SK-N-SH (cell line): Measurements from ENCODE around the gene ESRRA. TPM values are rescaled to one million over a fixed set of nuclear protein-coding genes. Genes with fewer than 3 reads are reported as not detected.
A peak's percentile ranks its signal among the peaks of the same experiment; 100 is the strongest.
"Not testable (repeated sequence)": the region's sequence is repeated elsewhere in the genome, so short reads cannot be mapped to it uniquely, and the experiment has no call there.

Source experiments
- CTCF ChIA-PET: fragments of 300-600, 350-600 bp; formaldehyde crosslinking; extraction: SDS; loops from one replicate; lab custom pipeline; 2021; lab: Yijun Ruan, JAX
- POLR2A ChIA-PET: fragments of 350-600 bp; sonication (Branson Sonifier 250); formaldehyde crosslinking; extraction: SDS; loops from one replicate; lab custom pipeline; 2020; ENCODE audit warnings: antibody characterized with exemption, inconsistent platforms; lab: Yijun Ruan, JAX
- DNase-seq: peaks from one replicate; pipeline ENCODE4 v3.0.0; 2012
- H2AFZ ChIP-seq: fragments of 200-600 bp; sonication (generic); 2 replicates; pipeline ENCODE4 v1.8.1; 2016; ENCODE audit warnings: antibody characterized with exemption, mild to moderate bottlenecking, low read depth
- H3F3A ChIP-seq: fragments of 200-600 bp; sonication (generic); replicated peaks from 2 replicates; pipeline ENCODE3; 2016; ENCODE audit warnings: antibody characterized with exemption, mild to moderate bottlenecking; ENCODE audit not compliant: insufficient read depth
- H3K27ac ChIP-seq, 2 experiments: fragments of 200-500 bp in 1 of 2; fragments of 200-600 bp in 1 of 2; sonication (Bioruptor generic) in 1 of 2; sonication (generic), shearing (Covaris generic) in 1 of 2; 2 replicates each; pipeline versions ENCODE4 v1.5.1 to v1.6.1; 2014 to 2016; ENCODE audit warnings: low read depth in 2 of 2, inconsistent platforms in 1 of 2, low read length in 1 of 2, mild to moderate bottlenecking in 1 of 2, mixed read lengths in 1 of 2
- H3K27me3 ChIP-seq: fragments of 200-600 bp; sonication (generic), shearing (Covaris generic); 2 replicates; pipeline ENCODE4 v1.6.1; 2016; ENCODE audit warnings: mixed run types; ENCODE audit not compliant: insufficient read depth
- H3K36me3 ChIP-seq, 2 experiments: fragments of 200-500 bp in 1 of 2; fragments of 200-600 bp in 1 of 2; sonication (Bioruptor generic) in 1 of 2; sonication (generic) in 1 of 2; replicated peaks in 1 of 2; 2 replicates each; pipeline versions ENCODE3 to v1.5.1; 2014 to 2016; ENCODE audit warnings: low read length in 1 of 2, mild to moderate bottlenecking in 1 of 2; ENCODE audit not compliant: insufficient read depth in 2 of 2, control insufficient read depth in 1 of 2
- H3K4me1 ChIP-seq, 2 experiments: fragments of 200-500 bp in 1 of 2; fragments of 200-600 bp in 1 of 2; sonication (Bioruptor generic) in 1 of 2; sonication (generic), shearing (Covaris generic) in 1 of 2; 2 replicates each; pipeline versions ENCODE4 v1.5.1 to v1.6.1; 2014 to 2016; ENCODE audit warnings: low read depth in 1 of 2, low read length in 1 of 2, mixed run types in 1 of 2; ENCODE audit not compliant: insufficient read depth in 2 of 2, control insufficient read depth in 1 of 2
- H3K4me2 ChIP-seq: fragments of 200-600 bp; sonication (generic), shearing (Covaris generic); 2 replicates; pipeline ENCODE4 v1.6.1; 2017; ENCODE audit warnings: mixed run types
- H3K4me3 ChIP-seq, 2 experiments: fragments of 200-500 bp in 1 of 2; fragments of 200-600 bp in 1 of 2; sonication (Bioruptor generic) in 1 of 2; sonication (generic), shearing (Covaris generic) in 1 of 2; 2 replicates each; pipeline versions ENCODE4 v1.5.1 to v1.8.1; 2014 to 2016; ENCODE audit warnings: low read depth in 2 of 2, inconsistent platforms in 1 of 2, low read length in 1 of 2, mild to moderate bottlenecking in 1 of 2, mixed read lengths in 1 of 2, moderate library complexity in 1 of 2
- H3K79me2 ChIP-seq: fragments of 200-600 bp; sonication (generic); 2 replicates; pipeline ENCODE4 v1.8.1; 2017; ENCODE audit warnings: mild to moderate bottlenecking; ENCODE audit not compliant: insufficient read depth
- H3K9ac ChIP-seq: fragments of 200-600 bp; sonication (generic); 2 replicates; pipeline ENCODE4 v1.6.1; 2017; ENCODE audit warnings: mixed run types
- H3K9me2 ChIP-seq: fragments of 200-600 bp; sonication (generic); 2 replicates; pipeline ENCODE4 v1.6.1; 2017; ENCODE audit warnings: mixed run types
- H3K9me3 ChIP-seq: fragments of 200-600 bp; sonication (generic); 2 replicates; pipeline ENCODE4 v1.6.1; 2017; ENCODE audit warnings: mixed run types, mild to moderate bottlenecking, moderate library complexity
- H4K20me1 ChIP-seq: fragments of 200-600 bp; sonication (generic); 2 replicates; pipeline ENCODE4 v1.6.1; 2017; ENCODE audit warnings: mild to moderate bottlenecking, mixed run types; ENCODE audit not compliant: insufficient read depth
- NRF1 ChIP-seq: IDR thresholded peaks from 2 replicates; pipeline ENCODE4 v1.6.1; 2012; ENCODE audit warnings: low read depth, mild to moderate bottlenecking, low read length
- RAD21 ChIP-seq: IDR thresholded peaks from 2 replicates; pipeline ENCODE4 v1.6.1; 2012; ENCODE audit warnings: mild to moderate bottlenecking, low read length
- RCOR1 ChIP-seq: fragments of 150-350 bp; IDR thresholded peaks from 2 replicates; pipeline ENCODE4 v1.6.1; 2017; ENCODE audit warnings: antibody characterized with exemption, low read length
- REST ChIP-seq: IDR thresholded peaks from 2 replicates; pipeline ENCODE4 v1.6.1; 2012; ENCODE audit warnings: mild to moderate bottlenecking, low read depth, low read length, moderate library complexity
- USF2 ChIP-seq: fragments of 150-350 bp; IDR thresholded peaks from 2 replicates; pipeline ENCODE4 v1.6.1; 2017; ENCODE audit warnings: antibody characterized with exemption, low read length, low read depth, borderline replicate concordance
- WGBS: methylation state at CpG from one replicate; pipeline ENCODE4 v1.1.6; 2017; ENCODE audit warnings: low lambda C conversion rate; 5-methylcytosine and 5-hydroxymethylcytosine counted together
- polyA plus RNA-seq, 3 experiments: library from polyadenylated mRNA; depleted of rRNA; stranded (reverse); fragments of >200 nt; gene quantifications; 2 replicates each; pipeline ENCODE4 v1.2.3, GENCODE V29; 2012
- TF ChIP-seq, protein P1 (sequence below): IDR thresholded peaks from 2 replicates; pipeline ENCODE4 v1.4.0; 2012; ENCODE audit warnings: low read depth

The ESRRA gene
- polyA plus RNA-seq, 1 of the 3 experiments (the other 2 are of a cell fraction) = 27.8 TPM

GRCh38 chr11:64314805-64315561 is 9.7 kb downstream of the ESRRA start:
- no peaks in the 10 kb centered on the region for H3K27me3 ChIP-seq
- H3K4me2 ChIP-seq = no peak overlapping the region
- H3K36me3 ChIP-seq = peaks cover 0 to 20% of the 10 kb centered on the region in 2 experiments
- H3K27ac ChIP-seq = no peak overlapping the region
- no peak overlapping the region for H2AFZ ChIP-seq
- peaks cover 35% of the 10 kb centered on the region for H3K79me2 ChIP-seq
- H3K9me2 ChIP-seq = no peaks in the 10 kb centered on the region
- peaks cover 6% of the 10 kb centered on the region for H3F3A ChIP-seq
- no peaks in the 10 kb centered on the region for H3K9me3 ChIP-seq
- H4K20me1 ChIP-seq = no peaks in the 10 kb centered on the region
- WGBS = 89% methylated on average over 15 of the region's 24 CpGs
- POLR2A ChIA-PET = no interaction called here
- peaks cover 0 to 15% of the 10 kb centered on the region in 2 experiments; a peak in 2 of 4 replicates for H3K4me1 ChIP-seq
- H3K4me3 ChIP-seq = no peak overlapping the region
- H3K9ac ChIP-seq = no peak overlapping the region
- CTCF ChIA-PET = interaction anchor here (0.7 to 1.9 kb wide), 2 partner anchors 10 to 26 kb away, joined by 3 to 7 read pairs; partner anchors contain the start of gene ESRRA
- DNase-seq = no peak
- no peak for TF ChIP-seq NRF1
- TF ChIP-seq RAD21 = no peak
- TF ChIP-seq, protein P1, sequence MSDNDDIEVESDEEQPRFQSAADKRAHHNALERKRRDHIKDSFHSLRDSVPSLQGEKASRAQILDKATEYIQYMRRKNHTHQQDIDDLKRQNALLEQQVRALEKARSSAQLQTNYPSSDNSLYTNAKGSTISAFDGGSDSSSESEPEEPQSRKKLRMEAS = no peak
- TF ChIP-seq REST = no peak
- TF ChIP-seq RCOR1 = no peak
- no peak for TF ChIP-seq USF2

DNA sequence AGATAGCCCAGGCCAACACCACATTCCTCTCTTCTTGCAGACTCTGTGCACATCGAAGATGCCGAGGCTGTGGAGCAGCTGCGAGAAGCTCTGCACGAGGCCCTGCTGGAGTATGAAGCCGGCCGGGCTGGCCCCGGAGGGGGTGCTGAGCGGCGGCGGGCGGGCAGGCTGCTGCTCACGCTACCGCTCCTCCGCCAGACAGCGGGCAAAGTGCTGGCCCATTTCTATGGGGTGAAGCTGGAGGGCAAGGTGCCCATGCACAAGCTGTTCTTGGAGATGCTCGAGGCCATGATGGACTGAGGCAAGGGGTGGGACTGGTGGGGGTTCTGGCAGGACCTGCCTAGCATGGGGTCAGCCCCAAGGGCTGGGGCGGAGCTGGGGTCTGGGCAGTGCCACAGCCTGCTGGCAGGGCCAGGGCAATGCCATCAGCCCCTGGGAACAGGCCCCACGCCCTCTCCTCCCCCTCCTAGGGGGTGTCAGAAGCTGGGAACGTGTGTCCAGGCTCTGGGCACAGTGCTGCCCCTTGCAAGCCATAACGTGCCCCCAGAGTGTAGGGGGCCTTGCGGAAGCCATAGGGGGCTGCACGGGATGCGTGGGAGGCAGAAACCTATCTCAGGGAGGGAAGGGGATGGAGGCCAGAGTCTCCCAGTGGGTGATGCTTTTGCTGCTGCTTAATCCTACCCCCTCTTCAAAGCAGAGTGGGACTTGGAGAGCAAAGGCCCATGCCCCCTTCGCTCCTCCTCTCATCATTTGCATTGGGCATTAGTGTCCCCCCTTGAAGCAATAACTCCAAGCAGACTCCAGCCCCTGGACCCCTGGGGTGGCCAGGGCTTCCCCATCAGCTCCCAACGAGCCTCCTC is 10.6 kb downstream of the ESRRA start:
- peaks cover 0 to 15% of the 10 kb centered on the region in 2 experiments; a peak in 2 of 4 replicates for H3K4me1 ChIP-seq
- CTCF ChIA-PET = interaction anchor here (1.8 to 3.0 kb wide), 4 partner anchors 11 to 39 kb away, joined by 5 to 27 read pairs (median 6); partner anchors contain the start of gene ESRRA
- H3K4me3 ChIP-seq = peak overlapping the region; percentile 70 to 98
- not testable (repeated sequence) for H3K9me3 ChIP-seq, H3K9me2 ChIP-seq, H2AFZ ChIP-seq, H4K20me1 ChIP-seq, DNase-seq, H3F3A ChIP-seq, H3K27me3 ChIP-seq
- H3K36me3 ChIP-seq = peaks cover 0 to 21% of the 10 kb centered on the region in 2 experiments
- WGBS = 81% methylated on average over 18 of the region's 25 CpGs
- POLR2A ChIA-PET = interaction anchor here (0.5 to 2.0 kb wide), 3 partner anchors 11 to 100 kb away, joined by 3 to 14 read pairs (median 7); partner anchors contain the start of gene ESRRA
- H3K9ac ChIP-seq = peak overlapping the region; percentile 91; the same call in 1 of the 2 replicates
- H3K4me2 ChIP-seq = peak overlapping the region; percentile 88
- H3K79me2 ChIP-seq = peaks cover 39% of the 10 kb centered on the region
- peak overlapping the region in 1 of 2 experiments; percentile 97; a peak in 2 of 4 replicates for H3K27ac ChIP-seq
